ENCODE data around the gene GRIFIN. TPM values are rescaled to one million over a fixed set of nuclear protein-coding genes. Genes with fewer than 3 reads are reported as not detected.

Gene GRIFIN
- total and polyA plus RNA-seq, 9 of the 15 experiments (the other 6 are each of a cell fraction or from before 2014, with no cell fraction given), result not detected

DNA sequence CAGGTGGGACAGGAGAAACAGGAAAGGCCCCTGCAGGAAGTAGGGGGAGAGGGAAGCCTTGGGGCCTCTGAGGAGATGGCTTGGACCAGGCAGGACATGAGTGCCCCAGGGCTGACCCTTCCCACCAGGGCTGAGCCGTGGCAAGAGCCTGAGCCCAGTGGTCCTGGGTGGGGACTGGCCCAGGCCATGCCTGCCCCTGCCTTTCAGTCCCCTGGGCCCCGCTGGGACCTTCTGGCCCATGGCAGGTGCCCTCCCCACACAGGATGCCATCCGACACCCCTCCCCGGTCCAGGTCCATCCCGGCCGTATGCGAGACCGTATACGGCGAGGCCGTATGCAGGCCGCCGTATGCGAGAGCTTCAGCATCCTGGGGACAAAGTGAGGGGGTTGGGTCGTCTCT lies 2.0 kb downstream of the GRIFIN start (continued):
- TF ChIP-seq RAD21 (CRISPR knock-in tag; conservative IDR thresholded peaks at IDR 0.05 in 1 of 2, IDR thresholded peaks at IDR 0.05 in 1 of 2), result no peak

DNA sequence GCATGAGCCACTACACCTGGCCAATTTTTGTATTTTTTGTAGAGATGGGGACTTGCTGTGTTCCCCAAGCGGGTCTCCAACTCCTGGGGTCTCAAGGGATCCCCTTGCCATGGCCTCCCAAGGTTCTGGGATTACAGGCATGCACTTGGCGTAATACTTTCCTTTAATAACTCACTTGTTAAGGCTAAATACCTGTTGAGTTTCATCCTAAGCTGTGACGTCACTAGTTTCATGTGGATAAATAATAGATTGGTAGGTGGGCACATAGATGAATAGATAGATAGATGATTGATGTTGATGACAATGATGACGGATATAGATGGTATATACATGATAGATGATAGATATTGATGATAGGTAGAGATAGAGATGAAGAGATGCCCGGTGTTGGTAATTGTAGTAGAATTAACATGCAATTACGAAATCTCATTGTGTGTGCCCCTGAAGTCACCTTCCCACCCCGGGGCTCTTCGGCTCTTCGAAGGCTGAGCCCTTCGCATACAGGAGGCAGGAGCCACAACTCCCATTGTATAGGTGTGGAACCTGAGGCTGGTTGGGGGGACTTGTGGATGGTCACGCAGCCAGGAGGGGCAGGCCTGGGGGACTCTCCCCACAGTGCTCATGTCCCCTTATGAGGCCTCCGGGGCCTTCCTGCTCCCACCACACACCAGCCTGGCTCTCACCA lies 2.6 kb downstream of the GRIFIN start:
- intact Hi-C loops (cut with micrococcal nuclease), result loop anchor here (10.0 kb wide), 1 partner anchor 191 kb away; no protein-coding TSS in a partner anchor
- WGBS (ENCODE audit: insufficient coverage, low coverage, missing lambda C conversion rate), result 22% methylated on average over 11 of the region's 12 CpGs

More for the DNA sequence above, 2.6 kb downstream of the GRIFIN start:
- Histone ChIP-seq H3K27me3 (ENCODE audit: control insufficient read depth in 2 of 2, insufficient read depth in 2 of 2, low read length in 2 of 2) (peaks cover 3 to 28% of the 10 kb centered on the region in 2 experiments; a peak in 4 of 5 replicates), H3K4me1 (replicated peaks in 1 of 2; ENCODE audit: control insufficient read depth in 2 of 2, insufficient read depth in 2 of 2, low read length in 2 of 2) (peaks cover 0 to 57% of the 10 kb centered on the region in 2 experiments; a peak in 3 of 5 replicates), H2AFZ (ENCODE audit: low read depth, low read length) (no peak overlapping the region), H3K9me1 (ENCODE audit: control insufficient read depth, insufficient read depth, low read length) (no peaks in the 10 kb centered on the region), H3K79me2 (ENCODE audit: control insufficient read depth, insufficient read depth, low read length) (no peaks in the 10 kb centered on the region), H3K27ac (ENCODE audit: extremely low read depth, low read depth, low read length) (no peak overlapping the region), H3K36me3 (ENCODE audit: control insufficient read depth, insufficient read depth, low read length) (no peaks in the 10 kb centered on the region), H3K4me3 (no peak overlapping the region), H3K4me2 (ENCODE audit: insufficient read depth, low read length) (no peak overlapping the region), H3K9me3 (replicated peaks; ENCODE audit: control insufficient read depth, insufficient read depth, low read depth, low read length) (no peaks in the 10 kb centered on the region), H3K9ac (ENCODE audit: insufficient read depth in 1 of 2, low read depth in 2 of 2, low read length in 2 of 2) (no peak overlapping the region), H4K20me1 (replicated peaks; ENCODE audit: control insufficient read depth, insufficient read depth, low read length) (peaks cover 14% of the 10 kb centered on the region; the same call in 1 of the 2 replicates)
- ATAC-seq (no peak), DNase-seq (ENCODE audit: extremely low read depth in 1 of 4, low spot score in 3 of 4) (no peak), FAIRE-seq (no peak)
- TF ChIP-seq TCF7 (IDR thresholded peaks at IDR 0.05; ENCODE audit: borderline replicate concordance) (no peak), POLR2AphosphoS5 (IDR thresholded peaks at IDR 0.05; ENCODE audit: control insufficient read depth, insufficient read depth, low read depth, low read length) (no peak), KAT2B (IDR thresholded peaks at IDR 0.05; ENCODE audit: low read depth, low read length) (no peak), CEBPB (tag; IDR thresholded peaks at IDR 0.05) (peak; percentile 42), ATF1 (CRISPR knock-in tag; IDR thresholded peaks at IDR 0.05) (no peak), ATF1 (tag; IDR thresholded peaks at IDR 0.05) (peak; percentile 88), ZNF668 (CRISPR knock-in tag; IDR thresholded peaks at IDR 0.05) (no peak), ZNF79 (CRISPR knock-in tag; IDR thresholded peaks at IDR 0.05; ENCODE audit: low read depth) (no peak)
- TF ChIP-seq, protein P1, sequence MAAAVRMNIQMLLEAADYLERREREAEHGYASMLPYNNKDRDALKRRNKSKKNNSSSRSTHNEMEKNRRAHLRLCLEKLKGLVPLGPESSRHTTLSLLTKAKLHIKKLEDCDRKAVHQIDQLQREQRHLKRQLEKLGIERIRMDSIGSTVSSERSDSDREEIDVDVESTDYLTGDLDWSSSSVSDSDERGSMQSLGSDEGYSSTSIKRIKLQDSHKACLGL (CRISPR knock-in tag; IDR thresholded peaks at IDR 0.05; ENCODE audit: borderline replicate concordance, poor library complexity, severe bottlenecking), result no peak
- TF ChIP-seq, protein P2, sequence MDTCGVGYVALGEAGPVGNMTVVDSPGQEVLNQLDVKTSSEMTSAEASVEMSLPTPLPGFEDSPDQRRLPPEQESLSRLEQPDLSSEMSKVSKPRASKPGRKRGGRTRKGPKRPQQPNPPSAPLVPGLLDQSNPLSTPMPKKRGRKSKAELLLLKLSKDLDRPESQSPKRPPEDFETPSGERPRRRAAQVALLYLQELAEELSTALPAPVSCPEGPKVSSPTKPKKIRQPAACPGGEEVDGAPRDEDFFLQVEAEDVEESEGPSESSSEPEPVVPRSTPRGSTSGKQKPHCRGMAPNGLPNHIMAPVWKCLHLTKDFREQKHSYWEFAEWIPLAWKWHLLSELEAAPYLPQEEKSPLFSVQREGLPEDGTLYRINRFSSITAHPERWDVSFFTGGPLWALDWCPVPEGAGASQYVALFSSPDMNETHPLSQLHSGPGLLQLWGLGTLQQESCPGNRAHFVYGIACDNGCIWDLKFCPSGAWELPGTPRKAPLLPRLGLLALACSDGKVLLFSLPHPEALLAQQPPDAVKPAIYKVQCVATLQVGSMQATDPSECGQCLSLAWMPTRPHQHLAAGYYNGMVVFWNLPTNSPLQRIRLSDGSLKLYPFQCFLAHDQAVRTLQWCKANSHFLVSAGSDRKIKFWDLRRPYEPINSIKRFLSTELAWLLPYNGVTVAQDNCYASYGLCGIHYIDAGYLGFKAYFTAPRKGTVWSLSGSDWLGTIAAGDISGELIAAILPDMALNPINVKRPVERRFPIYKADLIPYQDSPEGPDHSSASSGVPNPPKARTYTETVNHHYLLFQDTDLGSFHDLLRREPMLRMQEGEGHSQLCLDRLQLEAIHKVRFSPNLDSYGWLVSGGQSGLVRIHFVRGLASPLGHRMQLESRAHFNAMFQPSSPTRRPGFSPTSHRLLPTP (IDR thresholded peaks at IDR 0.05; ENCODE audit: borderline replicate concordance, extremely low read depth, insufficient read length), result no peak
- TF ChIP-seq, protein P3, sequence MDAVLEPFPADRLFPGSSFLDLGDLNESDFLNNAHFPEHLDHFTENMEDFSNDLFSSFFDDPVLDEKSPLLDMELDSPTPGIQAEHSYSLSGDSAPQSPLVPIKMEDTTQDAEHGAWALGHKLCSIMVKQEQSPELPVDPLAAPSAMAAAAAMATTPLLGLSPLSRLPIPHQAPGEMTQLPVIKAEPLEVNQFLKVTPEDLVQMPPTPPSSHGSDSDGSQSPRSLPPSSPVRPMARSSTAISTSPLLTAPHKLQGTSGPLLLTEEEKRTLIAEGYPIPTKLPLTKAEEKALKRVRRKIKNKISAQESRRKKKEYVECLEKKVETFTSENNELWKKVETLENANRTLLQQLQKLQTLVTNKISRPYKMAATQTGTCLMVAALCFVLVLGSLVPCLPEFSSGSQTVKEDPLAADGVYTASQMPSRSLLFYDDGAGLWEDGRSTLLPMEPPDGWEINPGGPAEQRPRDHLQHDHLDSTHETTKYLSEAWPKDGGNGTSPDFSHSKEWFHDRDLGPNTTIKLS (IDR thresholded peaks at IDR 0.05; ENCODE audit: borderline replicate concordance, low read depth), result no peak
- in situ Hi-C loops (cut with MboI), result no loop called here
- ChIA-PET CTCF (ENCODE audit: low intra/inter-chr PET ratio) (no interaction called here), POLR2A (interaction anchor here (0.6 kb wide), 1 partner anchor 118 kb away, joined by 3 read pairs; no protein-coding TSS in a partner anchor)
- BruUV-seq (replicated peaks), result no TSS peak
